CD4-positive, alpha-beta T cell treated with Interleukin-1 beta for 1 hour (primary cell): ENCODE measurements around the gene NFKBIE.

ENCODE experiments used
- DNase-seq, 2 donors: peaks; one replicate each; pipeline ENCODE4 v3.0.0-alpha.2; 2020 to 2022

NFKBIE gene

GRCh38 chr6:44224029-44224964, 41.1 kb downstream of the NFKBIE start:
- DNase-seq = no peak

GRCh38 chr6:44223319-44224028, 41.9 kb downstream of the NFKBIE start, which contains the start of gene SLC29A1:
Gene SLC29A1 (plus strand): TSS chr6:44223595. CDS start chr6:44227314, 3,719 bp downstream.
- DNase-seq = peak; percentile 83 to 87

- DNase-seq = no peak
Measured at GRCh38 chr6:44222486-44223318, 42.6 kb downstream of the NFKBIE start.

GRCh38 chr6:44221961-44222335, 43.4 kb downstream of the NFKBIE start:
- no peak for DNase-seq

GRCh38 chr6:44221291-44221960, 43.9 kb downstream of the NFKBIE start:
- DNase-seq = peak; percentile 80 to 81

GRCh38 chr6:44220913-44221290, 44.4 kb downstream of the NFKBIE start:
- no peak for DNase-seq

- DNase-seq = no peak
Measured at GRCh38 chr6:44219815-44220784, 45.3 kb downstream of the NFKBIE start.

- DNase-seq = peak; percentile 17 to 40
Measured at GRCh38 chr6:44219053-44219814, 46.1 kb downstream of the NFKBIE start.

- no peak for DNase-seq
Measured at GRCh38 chr6:44217332-44218143, 47.8 kb downstream of the NFKBIE start.

GRCh38 chr6:44216677-44217331, 48.5 kb downstream of the NFKBIE start, which contains the start of gene MYMX:
Gene MYMX (plus strand): TSS chr6:44216926. CDS start chr6:44217472, 546 bp downstream.
- no peak for DNase-seq

- DNase-seq = no peak
Measured at GRCh38 chr6:44214307-44214706, 51.0 kb downstream of the NFKBIE start.

GRCh38 chr6:44211284-44211683, 54.1 kb downstream of the NFKBIE start:
- no peak for DNase-seq
